K562 (cell line): ENCODE data around the gene LYPD5. TPM values are rescaled to one million over a fixed set of nuclear protein-coding genes. Genes with fewer than 3 reads are reported as not detected.

Experiments
- BRD4 ChIP-seq: fragments of 200-600 bp; sonication (generic); IDR thresholded peaks from 2 replicates; pipeline ENCODE4 v1.6.1; 2017; ENCODE audit warnings: inconsistent platforms
- CC2D1A ChIP-seq: fragments of 450-650 bp; IDR thresholded peaks from 2 replicates; pipeline ENCODE4 v1.6.1; 2017; ENCODE audit warnings: mild to moderate bottlenecking
- CHAMP1 ChIP-seq: fragments of 450-650 bp; IDR thresholded peaks from 2 replicates; pipeline ENCODE4 v1.6.1; 2016; ENCODE audit warnings: mild to moderate bottlenecking
- FOXJ2 ChIP-seq: fragments of 200-800 bp; sonication (Bioruptor generic); IDR thresholded peaks from 2 replicates; pipeline ENCODE4 v1.6.1; 2016; ENCODE audit warnings: missing genetic modification characterization, missing compliant biosample characterization
- JUN ChIP-seq, 2 experiments: sonication (generic) in 1 of 2; formaldehyde crosslinking in 1 of 2; IDR thresholded peaks; 2 replicates each; pipeline versions ENCODE4 v1.6.1 to v1.8.0; 2012 to 2022; ENCODE audit warnings: borderline replicate concordance in 2 of 2, mild to moderate bottlenecking in 2 of 2, improper control_type of control experiment in 1 of 2, low read depth in 1 of 2, low read length in 1 of 2, missing genetic modification reagents in 1 of 2
- MYC ChIP-seq, 2 experiments: fragments of 250-450 bp in 1 of 2; sonication (Bioruptor Pico) in 1 of 2; IDR thresholded peaks; 2 replicates each; pipeline versions ENCODE4 v1.5.1 to v1.6.1; 2012 to 2021; ENCODE audit warnings: low read depth in 2 of 2, borderline replicate concordance in 1 of 2, improper control_type of control experiment in 1 of 2, low read length in 1 of 2, mild to moderate bottlenecking in 1 of 2, moderate library complexity in 1 of 2
- NFRKB ChIP-seq: fragments of 450-650 bp; IDR thresholded peaks from 2 replicates; pipeline ENCODE4 v1.6.1; 2016; ENCODE audit warnings: low read depth
- NKRF ChIP-seq: fragments of 450-650 bp; IDR thresholded peaks from 2 replicates; pipeline ENCODE4 v1.6.1; 2016; ENCODE audit warnings: borderline replicate concordance
- PHF20 ChIP-seq: fragments of 450-650 bp; IDR thresholded peaks from 2 replicates; pipeline ENCODE4 v1.6.1; 2018; ENCODE audit not compliant: partially characterized antibody
- PYGO2 ChIP-seq: fragments of 450-650 bp; IDR thresholded peaks from 2 replicates; pipeline ENCODE4 v1.6.1; 2016; ENCODE audit warnings: mild to moderate bottlenecking, missing genetic modification characterization, moderate library complexity, missing compliant biosample characterization
- RBFOX2 ChIP-seq: fragments of 200-400 bp; formaldehyde crosslinking; IDR thresholded peaks from 2 replicates; pipeline ENCODE4 v1.6.1; 2017; ENCODE audit warnings: low read depth, mild to moderate bottlenecking, low read length, moderate library complexity
- RBM14 ChIP-seq: fragments of 200-400 bp; formaldehyde crosslinking; IDR thresholded peaks from 2 replicates; pipeline ENCODE4 v1.6.1; 2018; ENCODE audit warnings: low read depth, mild to moderate bottlenecking, low read length, moderate library complexity, borderline replicate concordance; ENCODE audit not compliant: insufficient read depth
- SIRT6 ChIP-seq: IDR thresholded peaks from one replicate; pipeline ENCODE4 v1.6.1; 2012; ENCODE audit warnings: low read depth, mild to moderate bottlenecking, control low read depth, inconsistent platforms, low read length, moderate library complexity
- ZBTB11 ChIP-seq, 3 experiments: fragments of 200-800 bp in 1 of 3; fragments of 250-450 bp in 1 of 3; fragments of 450-650 bp in 1 of 3; sonication (Bioruptor Pico) in 1 of 3; sonication (Bioruptor generic) in 1 of 3; formaldehyde crosslinking in 1 of 3; IDR thresholded peaks; 2 replicates each; pipeline versions ENCODE4 v1.6.1 to v1.8.0; 2016 to 2022; ENCODE audit warnings: mild to moderate bottlenecking in 2 of 3, missing genetic modification characterization in 2 of 3, missing compliant biosample characterization in 1 of 3, moderate library complexity in 1 of 3
- ZC3H8 ChIP-seq: fragments of 450-650 bp; IDR thresholded peaks from 2 replicates; pipeline ENCODE4 v1.6.1; 2017
- ZNF217 ChIP-seq: sonication (generic); formaldehyde crosslinking; IDR thresholded peaks from 2 replicates; pipeline ENCODE4 v1.8.0; 2022; ENCODE audit warnings: mild to moderate bottlenecking, missing genetic modification reagents
- polyA plus RNA-seq, 8 experiments: library from polyadenylated mRNA; depleted of rRNA in 4 of 8; stranded (reverse) in 5 of 8; unstranded in 3 of 8; fragments of >200 nt; fragmentation: Nextera tagmentation in 2 of 8; fragmentation: Illumina TruSeq in 1 of 8; extraction: Ambion mirVana in 2 of 8; extraction: Trizol in 1 of 8; gene quantifications; 2 replicates each; pipeline versions ENCODE4 v1.2.1 to v1.2.3, GENCODE V29; 2011 to 2014; ENCODE audit warnings: inconsistent platforms in 1 of 8, missing spikeins in 1 of 8
- total RNA-seq, 7 experiments: library from RNA; depleted of rRNA in 6 of 7; stranded (reverse); fragments of >200 nt in 6 of 7; fragmentation: Illumina TruSeq in 2 of 7; extraction: Trizol in 2 of 7; gene quantifications; 2 replicates each; pipeline versions ENCODE4 v1.2.1 to v1.2.3, GENCODE V29; 2011 to 2021; ENCODE audit warnings: low replicate concordance in 1 of 7

Gene LYPD5
- total and polyA plus RNA-seq, 9 of the 15 experiments (the other 6 are each of a cell fraction or from before 2014, with no cell fraction given), result 0.03 to 0.22 (median 0.10) TPM; not detected in 3

GRCh38 chr19:43784981-43785808 lies 17.1 kb downstream of the LYPD5 start (continued):
- TF ChIP-seq CHAMP1 (peak; percentile 28; the same call in 1 of the 2 replicates), BRD4 (no peak), PYGO2 (tag) (no peak), ZNF217 (no peak), RBM14 (no peak), FOXJ2 (tag) (no peak), ZBTB11 (CRISPR knock-in tag; IDR thresholded peaks at IDR 0.05) (no peak; a peak in 1 of 6 replicates), PHF20 (no peak), CC2D1A (peak; percentile 75; the same call in 1 of the 2 replicates), NFRKB (peak; percentile 27), SIRT6 (no peak), NKRF (no peak), MYC (IDR thresholded peaks at IDR 0.05; ENCODE audit: low read depth, low read length) (no peak), MYC (CRISPR knock-in tag; IDR thresholded peaks at IDR 0.05; ENCODE audit: borderline replicate concordance, low read depth) (no peak), JUN (IDR thresholded peaks at IDR 0.05; ENCODE audit: borderline replicate concordance, low read depth, low read length) (no peak), JUN (CRISPR knock-in tag; IDR thresholded peaks at IDR 0.05; ENCODE audit: borderline replicate concordance) (no peak), ZC3H8 (no peak), RBFOX2 (peak; percentile 50)
